ENCODE results near the gene ATP2C2.

DNA sequence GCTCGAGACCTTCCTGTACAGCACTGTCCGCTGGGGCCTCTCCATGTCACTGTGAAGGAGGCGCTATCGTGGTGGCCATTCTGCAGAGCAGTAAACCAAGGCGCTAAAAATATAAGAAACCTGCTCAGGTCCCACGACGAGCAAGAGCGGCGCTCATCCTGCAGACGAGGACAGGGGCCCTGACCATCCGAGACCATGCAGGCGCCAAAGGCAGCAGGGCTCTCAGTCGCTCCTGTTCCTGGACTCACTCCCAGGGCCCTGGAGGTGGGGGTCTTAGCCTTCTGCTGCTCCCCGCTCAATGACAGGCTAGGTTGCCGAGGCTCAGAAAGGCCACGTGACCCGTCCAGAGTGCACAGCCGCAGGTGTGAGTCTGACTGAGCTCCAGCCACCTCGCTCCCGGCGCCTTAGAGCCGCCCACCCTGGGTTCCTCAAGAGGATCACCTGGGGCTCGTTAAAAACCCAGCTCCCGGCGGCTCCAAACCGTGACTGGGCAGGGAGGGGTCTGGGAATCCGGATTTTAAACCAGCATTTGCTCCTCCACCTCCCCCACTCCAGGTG lies 509 bp upstream of the ATP2C2 start:
- TF ChIP-seq, protein P1, sequence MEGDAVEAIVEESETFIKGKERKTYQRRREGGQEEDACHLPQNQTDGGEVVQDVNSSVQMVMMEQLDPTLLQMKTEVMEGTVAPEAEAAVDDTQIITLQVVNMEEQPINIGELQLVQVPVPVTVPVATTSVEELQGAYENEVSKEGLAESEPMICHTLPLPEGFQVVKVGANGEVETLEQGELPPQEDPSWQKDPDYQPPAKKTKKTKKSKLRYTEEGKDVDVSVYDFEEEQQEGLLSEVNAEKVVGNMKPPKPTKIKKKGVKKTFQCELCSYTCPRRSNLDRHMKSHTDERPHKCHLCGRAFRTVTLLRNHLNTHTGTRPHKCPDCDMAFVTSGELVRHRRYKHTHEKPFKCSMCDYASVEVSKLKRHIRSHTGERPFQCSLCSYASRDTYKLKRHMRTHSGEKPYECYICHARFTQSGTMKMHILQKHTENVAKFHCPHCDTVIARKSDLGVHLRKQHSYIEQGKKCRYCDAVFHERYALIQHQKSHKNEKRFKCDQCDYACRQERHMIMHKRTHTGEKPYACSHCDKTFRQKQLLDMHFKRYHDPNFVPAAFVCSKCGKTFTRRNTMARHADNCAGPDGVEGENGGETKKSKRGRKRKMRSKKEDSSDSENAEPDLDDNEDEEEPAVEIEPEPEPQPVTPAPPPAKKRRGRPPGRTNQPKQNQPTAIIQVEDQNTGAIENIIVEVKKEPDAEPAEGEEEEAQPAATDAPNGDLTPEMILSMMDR (IDR thresholded peaks at IDR 0.05; ENCODE audit: borderline replicate concordance, extremely low read depth, low read length, poor library complexity, severe bottlenecking), result no peak
- no peak for TF ChIP-seq EZH2 (IDR thresholded peaks at IDR 0.05; ENCODE audit: borderline replicate concordance, low read depth, low read length, severe bottlenecking)
